H54 (cell line): ENCODE measurements around the gene ITGB1.

ENCODE experiments used
- DNase-seq: peaks from one replicate; pipeline ENCODE4 v3.0.0; 2011; ENCODE audit warnings: low spot score, mixed read lengths; ENCODE audit not compliant: insufficient read length
- FAIRE-seq: peaks from 3 replicates; lab custom pipeline; 2011; peaks lifted over from hg19 to GRCh38; lab: Jason Lieb, UNC
- POLR2A ChIP-seq: IDR thresholded peaks from 2 replicates; pipeline ENCODE4 v1.6.1; 2011; ENCODE audit warnings: low read depth, mild to moderate bottlenecking, low read length

The ITGB1 gene

DNA sequence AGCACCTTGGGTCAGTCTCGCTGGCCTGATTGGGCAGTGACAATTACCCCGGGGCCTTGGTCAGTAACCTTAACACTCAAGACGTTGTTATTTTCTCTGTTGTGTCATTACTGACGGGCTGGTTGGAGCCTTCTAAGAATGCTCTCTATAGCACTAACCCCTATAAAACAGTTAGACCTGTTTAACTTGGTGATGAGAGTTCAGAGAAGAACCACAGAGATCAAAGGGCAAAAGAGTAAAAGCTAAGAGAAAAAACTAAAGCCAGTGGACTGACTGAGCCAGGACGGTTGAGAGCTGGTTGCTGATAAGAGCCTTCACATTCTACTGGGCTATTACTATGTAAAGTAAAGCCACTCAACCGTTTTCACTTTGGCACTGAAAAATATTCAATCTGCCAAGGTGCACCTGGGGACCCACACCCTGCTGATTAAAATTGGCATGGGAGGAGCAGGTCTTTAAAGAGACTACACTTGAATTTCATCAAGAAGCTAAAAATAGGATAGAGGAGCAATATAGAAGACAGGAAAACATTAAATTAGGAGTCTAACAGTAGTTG is 13.6 kb upstream of the ITGB1 start:
- peak; percentile 89 for FAIRE-seq
- TF ChIP-seq POLR2A, result no peak
- no peak for DNase-seq

DNA sequence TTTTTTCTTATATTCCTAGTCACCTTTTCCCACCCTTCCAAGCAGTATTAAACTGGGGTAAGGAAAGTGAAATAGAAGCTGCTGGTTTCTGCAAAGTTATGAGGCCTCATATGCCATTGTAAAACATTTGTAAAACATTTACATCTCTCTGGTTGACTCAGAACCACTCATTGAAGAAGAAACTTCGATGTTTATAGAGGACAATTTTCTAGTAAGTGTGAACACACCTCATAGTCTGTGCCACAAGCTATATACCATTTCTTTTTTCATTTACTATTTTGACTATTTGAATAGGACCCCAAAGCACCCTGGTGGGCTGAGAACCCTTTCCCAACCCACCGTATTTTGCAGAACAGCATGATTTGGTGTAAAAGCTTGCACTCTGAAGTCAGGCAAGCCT is 12.9 kb upstream of the ITGB1 start:
- DNase-seq (no peak), FAIRE-seq (no peak)
- no peak for TF ChIP-seq POLR2A

DNA sequence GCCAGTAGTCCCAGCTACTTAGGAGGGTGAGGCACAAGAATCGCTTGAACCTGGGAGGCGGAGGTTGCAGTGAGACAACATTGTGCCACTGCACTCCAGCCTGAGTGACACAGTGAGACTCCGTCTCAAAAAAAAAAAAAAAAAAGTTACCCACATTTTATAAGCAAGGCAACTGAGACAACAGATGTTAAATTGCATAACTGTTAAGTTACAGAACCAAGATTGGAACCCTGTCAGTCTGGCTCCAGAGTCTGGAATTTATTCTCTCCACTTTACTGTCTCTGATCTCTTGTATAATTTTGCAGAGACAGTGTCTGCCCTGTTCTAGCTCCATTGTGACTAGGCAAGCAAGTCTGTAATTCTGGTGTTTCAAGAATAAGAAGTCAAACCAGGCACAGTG is 6.2 kb upstream of the ITGB1 start:
- FAIRE-seq (no peak), DNase-seq (no peak)
- TF ChIP-seq POLR2A, result no peak

DNA sequence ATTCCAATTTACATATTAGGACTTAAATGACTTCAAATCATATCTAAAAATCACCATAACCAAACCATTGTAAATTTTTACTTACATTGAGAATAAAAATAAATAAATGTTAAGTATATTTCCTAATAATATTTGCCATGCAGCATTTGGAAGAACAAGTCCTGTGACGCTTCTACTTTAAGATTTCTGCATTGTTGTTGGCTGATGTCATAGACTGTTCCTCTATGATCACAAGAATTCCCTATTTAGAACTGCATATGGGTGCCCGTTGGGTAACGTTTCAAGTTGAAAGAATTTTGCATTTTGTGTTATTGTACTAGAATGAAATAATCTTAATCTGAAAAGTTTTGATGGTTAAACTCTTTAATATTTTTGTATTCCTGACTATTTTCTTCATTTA is 5.1 kb upstream of the ITGB1 start:
- DNase-seq (no peak), FAIRE-seq (no peak)
- no peak for TF ChIP-seq POLR2A

DNA sequence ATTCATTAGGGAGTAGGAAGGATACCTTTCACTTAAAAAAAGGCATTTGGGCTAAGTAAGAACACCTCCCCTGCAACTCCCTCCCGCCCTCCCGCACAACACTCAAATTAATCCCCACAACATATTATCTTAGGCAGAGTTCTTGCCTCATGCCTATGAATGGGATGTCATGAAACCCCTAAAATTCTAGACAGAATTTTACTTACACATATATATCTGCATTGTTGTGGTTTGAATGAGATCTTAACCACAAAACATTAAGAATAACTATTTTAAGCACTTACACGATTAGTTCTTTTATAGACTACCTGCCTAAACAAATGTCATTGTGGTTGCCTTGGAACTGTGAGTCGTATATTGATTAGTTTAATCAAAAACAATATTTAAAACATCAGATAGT is 4.5 kb upstream of the ITGB1 start:
- FAIRE-seq (no peak), DNase-seq (no peak)
- TF ChIP-seq POLR2A, result no peak

DNA sequence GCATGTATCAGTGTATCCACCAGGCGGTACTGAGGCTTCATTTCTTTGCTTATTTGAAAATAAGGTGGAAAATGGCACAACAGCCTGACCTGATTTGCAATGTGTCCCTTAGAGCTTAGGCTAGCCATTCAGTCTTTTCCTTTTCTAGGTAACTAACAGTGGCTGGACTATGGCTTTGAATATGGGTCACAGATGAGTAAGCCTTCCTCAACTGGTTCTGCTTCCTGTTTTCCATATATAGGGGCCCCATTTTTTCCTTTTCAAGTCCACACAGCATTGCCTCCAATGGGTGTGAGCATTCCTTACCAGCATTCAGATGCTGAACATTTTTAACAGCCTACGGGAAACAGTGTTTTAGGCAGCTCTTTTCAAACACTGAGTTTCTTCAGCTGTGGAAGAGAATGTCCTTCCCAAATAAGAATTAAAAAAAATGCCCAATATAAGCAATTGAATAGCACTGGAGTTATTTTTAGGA is 3.9 kb upstream of the ITGB1 start:
- DNase-seq (no peak), FAIRE-seq (peak; percentile 97)
- no peak for TF ChIP-seq POLR2A

DNA sequence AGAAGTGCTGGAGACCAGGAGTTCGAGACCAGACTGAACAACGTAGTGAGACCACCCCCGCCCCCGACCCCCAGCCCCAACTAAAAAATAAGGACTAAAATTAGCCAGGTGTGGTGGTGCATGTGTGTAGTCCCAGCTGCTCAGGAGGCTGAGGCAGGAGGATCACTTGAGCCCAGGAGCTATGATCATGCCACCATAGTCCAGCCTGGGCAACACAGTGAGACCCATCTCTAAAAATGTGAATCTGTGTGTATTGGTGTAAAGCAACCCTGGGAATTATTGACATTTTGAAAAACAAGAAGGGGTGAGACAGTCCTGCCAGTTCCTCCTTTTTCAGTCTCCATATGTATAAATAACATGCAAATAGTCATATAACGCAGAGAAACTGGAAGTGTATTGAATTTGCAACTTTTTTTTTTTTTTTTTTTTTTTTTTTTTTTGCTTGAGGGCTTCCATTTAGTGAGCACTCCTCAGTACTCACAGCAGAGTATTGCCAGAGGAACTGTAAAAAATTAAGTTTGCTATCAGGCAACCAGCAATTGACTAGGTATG is 3.4 kb upstream of the ITGB1 start:
- FAIRE-seq (no peak), DNase-seq (no peak)
- no peak for TF ChIP-seq POLR2A

DNA sequence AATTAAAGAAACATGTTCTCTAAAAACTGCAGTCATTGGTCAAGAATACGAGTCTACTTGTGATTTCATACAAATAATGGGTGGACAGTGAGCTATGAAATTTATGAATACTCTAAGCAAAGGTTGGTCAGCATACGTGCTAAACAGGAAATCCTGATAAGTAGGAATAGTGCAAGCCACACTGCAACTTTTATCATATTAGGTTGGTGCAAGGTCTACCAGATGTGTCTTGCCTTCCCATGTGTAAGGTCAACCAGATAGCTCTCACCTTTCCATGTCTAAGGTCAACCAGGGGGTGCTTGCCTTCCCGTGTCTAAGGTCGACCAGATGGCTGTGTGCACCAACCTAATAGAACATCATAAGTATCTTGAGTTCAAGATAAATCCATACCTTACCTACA is 2.0 kb upstream of the ITGB1 start:
- FAIRE-seq (peak; percentile 38), DNase-seq (no peak)
- no peak for TF ChIP-seq POLR2A

DNA sequence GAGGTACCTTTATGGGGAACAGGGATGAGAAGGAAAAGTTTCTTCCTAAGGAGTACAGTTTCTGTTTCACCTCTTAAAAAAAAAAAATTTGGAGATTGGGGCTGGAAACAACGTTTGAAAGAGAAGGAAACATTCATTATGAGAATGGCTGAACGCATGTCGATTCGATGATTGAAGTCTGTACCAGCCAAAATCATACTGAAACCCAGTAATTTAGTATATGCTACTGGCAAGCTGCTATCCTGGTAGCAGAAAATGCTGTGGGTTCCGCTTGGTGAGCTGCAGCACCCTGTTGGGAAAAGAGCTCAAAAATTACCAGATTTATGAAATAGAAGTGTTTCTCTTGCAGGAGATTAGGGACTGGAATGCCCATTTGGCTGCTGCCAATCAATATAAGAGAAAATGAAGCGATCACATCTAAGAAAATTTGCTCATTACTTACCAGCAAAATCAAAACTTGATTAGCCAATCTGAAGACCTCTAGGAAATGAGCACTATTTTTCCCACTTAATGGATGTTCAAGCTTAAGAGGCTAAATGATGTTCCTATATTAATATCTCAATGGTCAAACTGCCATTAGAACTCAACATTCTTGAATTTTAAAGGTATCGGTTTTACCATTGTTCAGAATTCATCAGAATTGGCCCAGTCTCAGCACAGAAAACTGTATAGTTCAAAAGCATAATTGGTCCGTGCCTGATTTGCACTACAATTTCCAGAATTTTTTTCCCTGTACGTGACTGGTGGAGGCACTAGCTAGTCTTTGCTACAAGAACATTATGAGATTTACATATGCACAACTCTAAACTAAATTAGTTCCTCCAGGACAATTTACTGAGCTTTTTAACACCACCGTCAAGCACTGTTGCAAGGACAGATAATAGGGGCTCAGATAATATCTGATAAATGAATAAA is 1.2 kb upstream of the ITGB1 start:
- DNase-seq, result no peak
- TF ChIP-seq POLR2A, result no peak
- FAIRE-seq, result peak; percentile 67

DNA sequence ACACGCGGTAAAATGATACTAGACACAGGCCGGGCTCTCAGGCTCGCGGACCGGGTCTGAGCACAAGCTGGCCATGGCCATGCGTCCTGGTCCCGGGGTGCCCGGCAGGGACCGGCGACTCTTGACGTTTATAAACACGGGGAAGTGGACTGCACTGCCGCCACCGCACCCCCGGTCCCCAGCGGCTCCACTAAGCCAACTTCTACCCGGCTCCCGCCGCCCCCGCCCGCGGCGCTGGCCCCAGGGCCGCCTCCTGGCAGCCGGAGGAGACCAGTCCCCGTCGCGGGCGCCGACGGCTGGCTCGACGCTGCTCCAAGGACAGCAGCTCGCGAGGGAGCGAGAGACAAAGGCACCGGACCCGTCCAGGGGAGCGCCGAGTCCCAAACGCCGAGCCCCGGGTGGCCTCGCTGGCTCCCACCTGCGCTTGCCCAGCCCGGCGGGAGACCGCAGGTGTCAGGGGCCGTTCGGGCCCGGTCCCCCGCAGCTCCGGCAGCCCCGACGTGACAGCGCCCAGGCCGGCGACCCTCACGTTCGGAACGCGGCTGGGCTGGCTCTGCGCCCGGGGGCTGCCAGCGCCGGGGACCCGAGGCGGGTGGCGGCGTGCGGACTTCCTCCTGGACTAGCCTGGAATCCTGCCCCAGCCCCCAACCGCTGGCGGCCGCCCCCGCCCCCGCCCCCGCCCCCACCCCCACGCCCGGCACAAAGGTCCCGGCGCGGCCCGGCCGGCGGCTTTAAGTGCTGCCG is 517 bp downstream of the ITGB1 start:
- no peak for FAIRE-seq
- no peak for TF ChIP-seq POLR2A
- DNase-seq, result no peak

DNA sequence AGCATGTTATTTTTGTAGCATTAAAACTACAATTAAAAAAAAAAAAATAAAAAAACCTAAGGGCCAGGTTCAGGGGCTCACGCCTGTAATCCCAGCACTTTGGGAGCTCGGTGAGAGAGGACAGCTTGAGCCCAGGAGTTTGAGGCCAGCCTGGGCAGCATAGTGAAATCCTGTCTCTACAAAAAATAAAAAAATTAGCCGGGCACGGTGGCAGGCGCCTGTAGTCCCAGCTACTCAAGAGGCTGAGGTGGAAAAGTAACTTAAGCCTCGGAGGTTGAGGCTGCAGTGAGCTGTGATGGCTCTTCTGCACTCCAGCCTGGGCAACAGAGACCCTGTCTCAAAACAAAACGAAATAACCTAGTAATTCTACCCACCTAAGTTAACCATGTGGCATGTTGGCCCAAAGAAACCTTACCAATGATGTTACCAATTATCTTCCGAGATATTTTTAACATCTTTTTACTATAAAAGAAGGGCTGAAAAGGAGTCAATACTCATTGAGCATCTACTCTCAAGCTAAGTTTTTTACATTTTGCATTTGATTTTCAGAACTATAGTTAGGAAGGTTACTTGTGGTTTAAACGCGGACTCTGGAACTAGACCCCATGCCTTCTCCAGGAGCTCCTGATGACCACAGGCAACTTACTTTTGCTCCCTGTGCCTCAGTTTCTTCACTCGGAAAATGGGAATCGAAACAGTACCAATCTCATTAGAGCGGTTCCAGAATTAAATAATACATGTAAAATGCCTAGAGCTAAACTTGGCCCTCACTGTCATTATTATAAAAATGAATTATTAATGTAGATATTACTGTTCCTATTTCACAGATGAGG is 1.4 kb downstream of the ITGB1 start:
- no peak for FAIRE-seq
- TF ChIP-seq POLR2A, result no peak
- no peak for DNase-seq

DNA sequence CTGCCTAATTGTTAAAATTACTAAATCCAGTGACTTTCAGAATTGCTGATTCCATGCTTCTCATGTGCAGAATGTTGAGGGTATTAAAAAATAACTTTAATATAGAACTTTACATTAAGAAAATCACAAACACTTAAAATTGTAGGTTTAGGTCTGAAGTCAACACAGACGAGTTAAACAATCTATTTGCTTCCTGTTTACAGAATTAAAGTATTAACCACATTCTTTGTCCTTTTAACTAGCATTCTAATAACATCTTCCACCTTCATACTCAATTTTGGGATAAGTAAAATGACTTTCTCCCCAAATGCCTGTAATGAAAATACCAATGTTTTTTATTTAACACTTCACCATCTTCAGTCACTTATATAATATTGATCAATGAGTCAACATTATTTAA is 2.2 kb downstream of the ITGB1 start:
- FAIRE-seq (no peak), DNase-seq (no peak)
- TF ChIP-seq POLR2A, result no peak

DNA sequence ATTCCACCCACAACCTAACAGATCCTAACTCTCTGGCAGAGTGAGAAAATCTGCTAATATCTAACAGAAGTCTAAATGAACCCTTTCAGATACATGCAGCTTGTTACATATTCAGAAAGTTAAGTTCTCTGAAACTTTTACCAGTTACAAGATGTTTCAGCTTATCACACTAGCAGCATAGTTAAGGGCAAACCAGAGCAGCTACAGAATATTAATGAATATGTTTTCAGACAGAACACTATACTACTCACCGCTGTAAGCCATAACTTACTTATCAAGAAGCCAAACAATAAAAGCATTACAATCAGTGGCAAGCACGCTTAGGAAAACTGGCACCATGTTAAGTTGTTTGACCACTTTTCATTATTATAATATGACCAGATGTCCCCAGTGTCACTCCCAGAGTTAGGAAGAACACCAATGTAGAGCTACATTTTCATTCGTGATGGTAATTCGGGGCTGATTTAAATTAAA is 2.7 kb downstream of the ITGB1 start:
- TF ChIP-seq POLR2A, result no peak
- FAIRE-seq (no peak), DNase-seq (no peak)
